ENCODE data around the gene TERC.
"Not testable (repeated sequence)": the region's sequence is repeated elsewhere in the genome, so short reads cannot be mapped to it uniquely, and the experiment has no call there.

TERC gene

DNA sequence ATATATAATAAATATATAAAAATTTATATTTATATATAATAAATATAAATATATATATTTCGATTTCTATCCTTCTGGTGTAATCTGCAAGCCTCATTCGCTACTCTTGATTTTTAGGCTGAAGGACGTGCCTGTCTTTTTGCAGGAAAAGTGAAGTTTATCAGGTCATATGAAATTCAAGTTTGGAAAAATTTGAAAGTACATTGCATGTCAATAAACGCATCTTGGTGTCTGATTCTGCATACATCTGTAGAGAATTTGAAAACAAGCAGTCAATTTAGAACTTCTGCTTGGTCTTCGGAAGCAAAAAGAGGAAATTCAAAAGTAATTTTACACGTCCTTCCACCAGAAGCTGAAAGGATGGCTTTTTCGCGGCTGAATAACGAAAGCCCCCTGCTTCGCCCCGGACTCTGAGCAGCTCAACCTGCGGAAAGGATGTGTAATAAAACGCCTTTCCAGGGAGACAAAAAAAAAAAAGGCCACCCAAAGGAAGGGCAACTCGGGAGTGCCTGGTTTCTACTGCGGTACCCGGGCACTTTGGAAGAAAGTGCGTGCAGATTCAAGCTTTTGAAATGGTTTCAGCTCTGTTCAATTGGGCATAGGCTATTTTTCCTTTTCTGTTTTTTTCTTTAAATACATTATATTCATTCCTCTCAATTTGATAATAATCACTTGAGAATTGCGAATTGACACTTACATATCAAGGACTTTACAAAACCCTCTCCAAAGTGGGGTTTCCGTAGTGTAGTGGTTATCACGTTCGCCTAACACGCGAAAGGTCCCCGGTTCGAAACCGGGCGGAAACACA, 6.8 kb upstream of the TERC start:
- peak; percentile 57 for DNase-seq (ENCODE audit: low read depth)

DNA sequence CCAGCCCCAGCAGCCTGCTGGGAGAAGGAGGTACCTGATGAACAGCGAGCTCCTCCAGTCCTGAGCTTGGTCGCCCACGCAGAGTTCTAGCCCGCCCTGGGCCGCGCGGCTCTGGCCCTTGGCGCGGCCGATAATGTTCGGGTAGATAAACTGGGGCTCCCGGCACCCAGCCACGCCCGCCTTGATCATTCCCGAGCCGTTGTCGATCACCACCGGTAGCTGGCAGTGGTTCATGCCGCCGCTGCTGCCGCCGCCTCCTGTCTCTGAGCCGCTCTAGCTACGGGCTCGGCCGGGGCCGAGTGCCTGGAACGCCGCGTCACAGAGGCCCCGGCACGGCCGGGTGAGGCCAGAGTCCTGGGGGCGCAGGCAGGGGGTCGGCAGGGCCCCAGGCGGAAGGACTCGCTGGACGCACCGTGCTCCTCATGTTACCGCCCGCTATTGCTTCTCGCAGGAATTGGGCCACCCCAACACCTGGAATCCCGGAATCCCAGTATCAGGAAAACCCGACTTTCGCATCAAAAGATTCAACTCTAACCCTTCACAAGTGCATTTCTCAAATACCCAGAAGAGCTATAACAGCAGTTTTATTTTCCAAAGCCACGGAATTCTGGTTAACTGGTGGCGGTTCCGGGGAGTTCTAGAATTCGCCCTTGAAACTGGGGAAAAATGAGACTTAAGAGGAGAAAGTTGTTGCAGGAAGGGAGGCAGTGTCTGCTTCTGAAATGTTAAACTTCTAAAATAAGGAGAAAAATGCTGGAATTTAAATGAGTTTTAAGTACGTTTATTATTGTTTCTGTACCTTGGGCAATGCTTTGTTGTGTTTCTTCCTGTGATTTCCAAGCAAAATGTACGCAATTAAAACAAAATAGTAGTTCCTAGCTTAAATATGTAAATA, 4.7 kb upstream of the TERC start, which contains the start of gene ACTRT3:
ACTRT3 (minus strand) TSS at position 275 of the 895 bp plus-strand sequence; CDS start at position 234, 41 bp downstream.
- peak; percentile 81 for DNase-seq (ENCODE audit: low read depth)

DNA sequence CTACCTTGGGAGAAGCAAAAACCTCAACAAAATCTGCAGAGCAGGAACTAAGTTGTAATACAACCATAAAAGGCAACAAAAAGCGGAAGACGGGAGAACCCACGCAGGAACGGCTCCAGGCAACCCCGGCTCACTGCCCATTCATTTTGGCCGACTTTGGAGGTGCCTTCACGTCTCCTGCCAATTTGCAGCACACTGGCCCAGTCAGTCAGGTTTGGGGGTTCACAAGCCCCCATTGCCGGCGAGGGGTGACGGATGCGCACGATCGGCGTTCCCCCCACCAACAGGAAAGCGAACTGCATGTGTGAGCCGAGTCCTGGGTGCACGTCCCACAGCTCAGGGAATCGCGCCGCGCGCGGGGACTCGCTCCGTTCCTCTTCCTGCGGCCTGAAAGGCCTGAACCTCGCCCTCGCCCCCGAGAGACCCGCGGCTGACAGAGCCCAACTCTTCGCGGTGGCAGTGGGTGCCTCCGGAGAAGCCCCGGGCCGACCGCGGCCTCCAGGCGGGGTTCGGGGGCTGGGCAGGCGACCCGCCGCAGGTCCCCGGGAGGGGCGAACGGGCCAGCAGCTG, 463 bp downstream of the TERC start:
- peak; percentile 62 for DNase-seq (ENCODE audit: low read depth)

DNA sequence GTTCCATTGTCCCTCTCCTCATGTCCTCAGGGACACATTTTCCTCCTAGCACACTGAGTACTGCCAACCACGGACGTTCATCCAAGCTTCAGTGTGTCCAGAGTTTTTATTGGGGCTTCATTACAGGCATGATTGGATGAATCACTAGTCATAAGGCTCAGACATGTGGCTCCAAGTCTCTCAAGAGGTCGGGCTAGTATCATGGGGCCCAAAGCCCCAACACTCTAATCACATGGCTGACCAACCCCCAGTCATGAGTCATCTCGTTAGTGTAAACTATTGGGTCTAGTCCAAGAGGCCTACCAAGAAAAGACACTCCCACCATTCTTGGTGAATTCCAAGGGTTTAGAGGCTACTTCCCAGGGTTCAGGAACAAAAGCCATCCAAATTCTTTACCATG, 4.4 kb downstream of the TERC start:
- DNase-seq (ENCODE audit: low read depth) = peak; percentile 83

DNA sequence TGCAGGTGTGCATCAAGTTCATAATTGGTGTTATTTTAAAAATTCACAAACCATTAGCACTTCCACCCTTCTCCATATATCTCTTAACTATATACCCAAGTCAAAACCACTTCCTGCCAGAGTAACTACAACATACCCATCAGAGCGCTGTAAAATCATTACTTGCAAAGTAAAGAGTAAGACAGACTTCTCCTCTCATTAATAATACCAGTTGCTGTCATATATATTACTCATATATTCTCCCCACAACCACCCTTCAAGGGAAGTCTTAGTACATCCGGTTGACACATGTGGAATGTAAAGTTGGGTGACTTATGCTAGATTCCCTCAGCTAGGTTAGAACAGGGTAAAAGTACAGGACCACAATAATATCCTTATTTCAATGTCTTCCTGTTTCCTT, 5.6 kb downstream of the TERC start:
- DNase-seq (ENCODE audit: low read depth) = peak; percentile 84

DNA sequence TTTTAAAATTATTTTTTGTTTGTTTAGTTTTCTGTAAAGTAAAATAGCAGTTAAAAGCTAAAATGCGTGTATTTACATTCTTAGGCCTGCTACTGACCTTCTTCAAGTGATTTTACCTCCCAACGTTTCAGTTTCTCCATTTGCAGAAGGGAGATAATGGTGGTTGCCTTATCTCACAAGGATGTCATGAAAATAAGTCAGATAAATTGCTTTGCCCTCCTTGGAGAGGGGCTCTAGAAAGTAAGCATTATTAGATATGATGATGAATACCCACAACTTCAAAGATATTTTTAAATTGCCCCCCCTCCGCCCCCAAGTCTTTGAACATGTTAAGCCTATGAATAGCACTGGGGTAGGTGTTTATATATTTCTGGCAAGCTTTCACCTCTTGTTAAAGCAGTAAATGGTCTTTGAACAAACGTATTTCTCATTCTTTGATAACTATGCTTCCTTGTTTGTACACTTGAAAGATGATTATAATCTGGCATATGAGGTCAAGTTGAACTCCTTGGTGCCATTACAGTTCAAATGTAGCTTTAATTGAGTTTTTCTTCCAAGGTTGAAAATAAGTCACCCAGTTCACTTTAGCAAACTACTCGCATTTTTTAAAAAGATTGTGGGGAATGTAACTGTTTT, 6.4 kb downstream of the TERC start:
- no peak for DNase-seq (ENCODE audit: low read depth)

DNA sequence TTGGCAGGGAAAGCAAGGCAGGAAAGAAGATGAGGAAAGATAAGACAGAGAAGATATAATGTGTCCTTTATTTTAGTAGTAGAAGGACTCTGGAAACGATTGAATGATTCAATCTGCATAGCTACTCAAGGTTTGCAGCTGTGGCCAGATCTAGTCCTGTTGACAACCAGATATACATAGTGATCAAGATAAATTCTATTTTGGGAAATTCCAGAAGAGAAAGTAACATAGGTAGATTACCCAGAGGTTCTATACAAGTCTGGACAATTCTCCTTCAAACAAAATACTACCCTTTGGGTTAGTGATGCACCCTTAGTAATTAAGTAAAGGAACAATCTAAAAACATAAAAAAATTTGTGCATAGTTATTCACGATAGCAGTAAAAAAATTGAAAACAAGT, 9.4 kb downstream of the TERC start:
- DNase-seq (ENCODE audit: low read depth) = no peak

DNA sequence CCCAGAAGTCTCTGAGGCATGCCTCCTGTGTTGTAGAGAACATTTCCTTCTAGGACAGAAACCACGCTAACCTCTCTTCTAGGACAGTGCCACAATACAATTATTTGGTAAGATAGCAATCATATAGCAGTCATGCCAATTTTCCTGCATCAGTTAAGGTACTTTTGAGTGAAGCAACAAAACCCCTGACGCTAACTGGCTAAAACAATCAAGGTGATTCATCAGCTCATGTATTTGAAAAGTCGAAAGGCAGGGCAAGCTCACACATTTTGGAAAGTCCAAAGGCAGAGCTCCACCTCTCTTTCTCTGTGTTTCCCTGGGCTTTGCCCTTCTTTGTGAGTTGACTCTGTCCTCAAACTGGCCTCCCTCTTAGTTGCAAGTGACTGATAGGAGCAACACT, 10.1 kb downstream of the TERC start:
- DNase-seq (ENCODE audit: low read depth) = no peak

DNA sequence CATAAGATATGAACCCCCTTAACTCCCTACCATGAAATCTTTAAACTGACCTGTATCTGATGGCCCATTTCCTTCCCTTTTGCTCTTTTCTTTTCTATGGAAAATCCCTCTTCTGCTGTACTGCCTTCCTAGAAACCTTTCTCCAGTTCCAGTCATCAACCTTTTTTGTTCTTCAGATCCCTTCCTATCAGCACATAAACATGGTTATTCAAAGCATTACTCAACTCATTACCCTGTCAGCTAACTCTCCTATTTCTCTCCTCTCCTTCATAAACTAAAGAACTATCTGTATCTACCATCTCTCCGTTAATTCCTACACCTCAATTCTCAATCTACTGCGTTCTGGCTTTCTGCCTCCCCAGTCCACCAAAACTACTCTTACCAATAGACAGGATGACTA, 13.0 kb downstream of the TERC start:
- DNase-seq (ENCODE audit: low read depth) = no peak

DNA sequence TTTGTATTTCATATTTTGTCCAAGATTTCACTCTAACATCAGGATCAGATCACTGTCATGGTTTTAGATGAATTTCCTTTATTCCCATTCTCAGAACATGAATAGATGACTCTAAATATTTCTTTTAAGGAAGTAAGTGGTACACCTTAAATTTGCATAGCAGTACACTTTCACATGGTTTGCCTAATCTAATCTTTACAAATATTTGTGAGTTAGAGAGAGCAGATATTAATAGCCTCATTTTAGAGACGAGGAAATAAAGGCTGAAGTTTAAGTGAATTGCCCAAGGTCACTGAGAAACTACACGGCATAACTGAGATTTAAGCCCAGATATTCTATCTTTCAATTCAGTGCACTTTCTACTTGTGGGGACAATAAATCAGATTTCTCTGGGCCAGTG, 14.2 kb downstream of the TERC start:
- DNase-seq (ENCODE audit: low read depth) = no peak

DNA sequence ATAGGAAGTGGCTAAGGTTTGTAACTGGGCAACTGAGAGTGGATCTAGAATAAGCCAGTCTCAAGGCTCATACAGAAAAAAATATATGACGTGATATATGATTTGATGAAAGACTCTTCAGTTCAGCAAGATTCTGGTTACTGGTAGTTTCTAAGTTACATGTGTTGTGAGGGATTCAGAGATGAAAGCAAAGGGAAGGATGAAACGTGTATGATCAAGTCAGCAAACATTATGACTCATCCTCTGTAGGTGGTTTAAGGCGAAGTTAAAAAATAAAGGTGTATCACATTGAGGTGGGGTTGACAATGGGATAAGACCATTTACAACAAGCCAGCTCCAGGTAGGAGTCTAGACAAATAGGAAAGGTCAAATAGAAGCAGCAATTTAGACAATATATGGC, 16.2 kb downstream of the TERC start:
- no peak for DNase-seq (ENCODE audit: low read depth)

DNA sequence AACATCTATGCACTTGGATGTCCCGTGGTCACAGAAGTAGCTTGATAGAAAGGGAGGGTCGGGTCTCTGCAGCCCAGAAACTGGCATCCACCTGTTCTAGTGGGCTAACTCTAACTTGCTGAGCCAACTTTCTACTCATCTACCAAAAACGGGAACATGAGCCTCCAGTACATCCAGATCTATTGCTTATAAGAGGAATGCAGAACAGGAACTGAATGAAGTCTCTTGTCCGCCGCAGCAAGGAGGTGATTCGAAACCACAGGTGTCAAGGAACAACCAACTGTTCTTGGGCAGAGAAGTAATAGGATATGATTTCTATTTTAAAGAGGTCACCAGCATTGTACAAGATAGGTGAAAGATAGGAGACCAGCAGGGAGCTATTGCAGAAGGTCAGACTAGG, 17.9 kb downstream of the TERC start:
- no peak for DNase-seq (ENCODE audit: low read depth)

DNA sequence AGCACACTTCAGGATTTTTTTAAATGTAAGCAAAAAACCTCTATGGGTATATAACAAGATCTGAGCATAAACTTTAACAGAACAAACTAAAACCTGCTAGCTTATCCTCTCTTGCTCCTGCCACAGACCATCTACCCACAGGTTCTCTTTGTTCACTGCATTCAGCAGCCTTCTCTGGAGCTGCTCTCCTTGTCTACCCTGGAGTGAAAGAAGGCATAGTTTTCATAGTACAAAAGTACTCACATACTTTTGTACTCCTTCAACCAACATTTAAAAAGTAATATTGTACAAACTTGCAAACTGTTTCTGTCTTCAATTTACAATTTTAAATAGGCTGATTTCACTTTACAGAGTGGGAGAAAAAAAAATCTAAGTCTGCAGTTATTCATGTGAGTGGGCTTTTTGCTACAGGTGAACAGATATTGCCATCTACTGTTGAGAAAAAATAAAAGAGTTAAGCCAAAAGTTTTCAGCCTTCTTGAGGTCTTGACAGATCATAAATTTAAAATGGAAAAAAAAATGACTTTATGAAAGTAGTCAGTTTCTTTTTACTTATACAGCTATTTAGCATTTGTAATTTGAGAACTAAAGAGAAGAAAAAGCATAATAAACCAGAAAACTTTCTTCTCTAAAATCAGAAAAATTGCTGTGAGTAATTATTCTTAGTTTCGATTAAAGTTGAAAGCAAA, 20.4 kb downstream of the TERC start:
- DNase-seq (ENCODE audit: low read depth) = peak; percentile 7

DNA sequence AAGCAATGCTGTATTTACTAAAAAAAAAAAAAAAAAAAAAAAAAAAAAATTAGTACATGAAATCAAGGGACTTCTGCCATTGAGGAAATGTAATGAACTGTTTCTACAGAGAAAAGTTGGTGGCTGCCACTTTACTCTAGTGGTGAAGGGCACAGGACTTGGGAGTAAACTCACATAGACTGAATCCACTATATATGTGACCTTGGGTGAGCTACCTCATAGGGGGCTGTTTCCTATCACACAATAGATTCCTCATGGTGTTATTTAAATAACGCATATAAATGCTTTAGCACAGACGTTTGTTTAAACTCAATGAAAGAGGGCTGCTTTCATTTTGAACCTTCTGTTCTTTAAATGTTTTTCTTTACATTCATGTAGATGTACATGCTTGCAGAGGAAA, 25.8 kb downstream of the TERC start:
- DNase-seq (ENCODE audit: low read depth) = no peak

DNA sequence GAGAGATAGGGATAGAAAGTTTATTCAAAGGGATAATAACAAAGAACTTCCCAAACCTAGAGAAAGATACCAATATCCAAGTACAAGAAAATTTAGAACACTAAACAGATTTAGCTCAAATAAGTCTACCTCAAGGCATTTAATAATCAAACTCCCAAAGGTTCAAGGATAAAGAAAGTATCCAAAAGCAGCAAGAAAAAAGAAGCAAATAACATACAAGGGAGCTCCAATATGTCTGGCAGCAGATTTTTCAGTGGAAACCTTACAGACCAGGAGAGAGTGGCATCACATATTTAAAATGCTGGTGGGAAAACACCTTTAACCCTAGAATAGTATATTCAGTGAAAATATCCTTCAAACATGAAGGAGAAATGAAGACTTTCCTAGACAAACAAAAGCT, 33.0 kb downstream of the TERC start:
- not testable (repeated sequence) for DNase-seq (ENCODE audit: low read depth)

DNA sequence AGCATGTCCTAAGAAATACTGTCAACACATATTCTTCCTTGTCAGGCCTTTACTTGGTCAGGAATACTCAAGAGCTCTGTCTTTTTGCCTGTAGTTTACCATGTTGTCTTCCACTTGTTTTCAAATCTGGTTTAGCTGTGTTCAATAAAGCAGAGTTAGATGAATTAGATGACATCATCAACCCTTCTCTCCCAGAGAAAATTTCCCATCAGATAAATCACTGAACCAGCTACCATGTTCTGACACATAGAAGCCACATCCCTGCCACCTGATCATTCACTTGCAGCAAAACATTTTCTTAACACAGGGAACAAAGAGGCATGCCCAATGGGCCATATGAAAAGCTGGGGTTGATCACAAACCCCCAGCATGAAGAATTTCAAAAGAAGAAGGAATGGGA, 42.1 kb downstream of the TERC start:
- DNase-seq (ENCODE audit: low read depth) = no peak

DNA sequence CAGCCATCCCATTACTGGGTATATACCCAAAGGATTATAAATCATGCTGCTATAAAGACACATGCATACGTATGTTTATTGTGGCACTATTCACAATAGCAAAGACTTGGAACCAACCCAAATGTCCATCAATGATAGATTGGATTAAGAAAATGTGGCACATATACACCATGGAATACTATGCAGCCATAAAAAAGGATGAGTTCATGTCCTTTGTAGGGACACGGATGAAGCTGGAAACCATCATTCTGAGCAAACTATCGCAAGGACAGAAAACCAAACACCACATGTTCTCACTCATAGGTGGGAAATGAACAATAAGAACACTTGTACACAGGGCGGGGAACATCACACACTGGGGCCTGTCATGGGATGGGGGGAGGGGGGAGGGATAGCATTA, 46.4 kb downstream of the TERC start:
- DNase-seq (ENCODE audit: low read depth) = not testable (repeated sequence)
